ENCODE data around the gene ACOXL.

The ACOXL gene

DNA sequence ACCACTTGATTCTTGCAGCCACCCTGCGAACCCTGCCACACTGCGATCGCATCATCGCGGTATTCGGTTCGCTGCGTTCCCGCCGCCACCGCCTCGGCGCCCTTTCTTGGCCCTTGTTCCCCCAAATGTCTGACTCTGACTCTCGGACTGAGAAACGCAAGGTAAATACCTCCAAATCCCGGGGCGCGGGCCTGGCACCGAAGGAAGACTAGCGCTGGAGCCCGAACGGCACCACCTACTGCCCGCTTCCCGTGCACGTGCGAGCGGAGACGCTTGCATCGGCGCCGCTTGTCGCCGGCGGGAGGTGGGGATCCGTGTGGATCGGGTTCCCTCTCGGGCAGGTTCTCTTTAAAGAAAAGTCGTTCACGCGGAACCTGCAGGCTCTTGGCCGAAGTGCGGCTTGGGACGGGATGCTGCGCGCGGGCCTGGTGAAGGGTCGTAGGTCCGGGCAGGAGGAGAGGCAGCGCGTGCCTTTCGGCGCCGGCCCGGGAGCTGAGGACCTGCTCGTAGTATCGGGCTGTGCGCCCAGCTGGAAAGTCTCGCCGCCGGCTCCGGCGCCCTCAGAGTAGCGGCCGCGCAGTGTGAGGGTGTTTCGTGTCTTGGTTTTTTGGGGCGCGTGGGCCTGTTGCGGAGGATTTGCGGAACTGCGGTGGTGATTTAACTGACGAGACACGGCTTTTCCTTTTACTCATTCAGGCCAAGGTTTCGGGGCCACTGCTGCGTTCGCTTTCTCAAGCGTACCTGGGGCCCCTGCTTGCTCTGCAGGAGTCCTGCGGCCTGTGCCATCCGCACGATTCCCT is 388.9 kb downstream of the ACOXL start:
- in situ Hi-C loops (cut with HindIII; ENCODE audit: low sequenced_read_pairs): no loop called here

DNA sequence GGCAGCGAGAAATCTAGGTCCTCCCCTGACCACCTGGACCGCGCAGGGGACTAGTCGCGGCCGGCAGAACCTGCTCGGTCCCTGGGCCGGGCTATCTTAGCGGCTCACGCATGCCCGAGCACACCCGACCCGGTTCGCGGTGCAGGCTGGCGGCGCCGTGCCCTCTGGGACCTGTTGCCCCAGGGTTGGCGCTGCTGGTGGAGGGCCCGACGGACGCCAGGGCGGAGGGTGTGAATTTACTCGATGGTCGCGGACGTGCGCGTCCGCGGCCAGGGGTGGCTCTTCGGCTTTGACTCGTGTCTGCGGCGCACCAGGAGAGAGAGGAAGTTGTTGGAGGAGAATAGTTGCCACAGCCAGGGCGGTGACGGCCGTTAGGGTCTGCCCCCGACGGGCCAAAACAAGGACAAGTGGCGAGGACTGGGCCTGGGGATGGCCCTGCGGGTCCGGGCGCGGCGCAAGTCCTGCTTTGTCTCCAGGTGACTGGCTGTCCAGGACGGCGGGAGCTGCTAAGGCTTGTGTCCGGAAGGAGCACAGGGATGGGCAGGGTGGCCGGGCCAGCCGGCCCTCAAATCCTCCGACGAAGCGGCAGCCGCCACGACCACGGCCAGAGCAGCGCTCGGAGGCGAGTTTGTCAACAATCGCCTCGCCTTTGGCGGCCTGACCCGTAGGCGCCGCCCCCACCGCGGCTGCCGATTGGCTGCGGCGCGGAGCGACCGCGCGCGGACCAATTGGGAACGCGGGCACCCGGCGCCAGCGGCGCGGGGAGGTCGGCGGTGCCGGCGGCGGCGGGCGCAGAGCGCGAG is 389.7 kb downstream of the ACOXL start:
- peak; percentile 88 for DNase-seq (ENCODE audit: low read depth, low spot score)
- in situ Hi-C loops (cut with HindIII; ENCODE audit: low sequenced_read_pairs): no loop called here
- TF ChIP-seq, protein P1, sequence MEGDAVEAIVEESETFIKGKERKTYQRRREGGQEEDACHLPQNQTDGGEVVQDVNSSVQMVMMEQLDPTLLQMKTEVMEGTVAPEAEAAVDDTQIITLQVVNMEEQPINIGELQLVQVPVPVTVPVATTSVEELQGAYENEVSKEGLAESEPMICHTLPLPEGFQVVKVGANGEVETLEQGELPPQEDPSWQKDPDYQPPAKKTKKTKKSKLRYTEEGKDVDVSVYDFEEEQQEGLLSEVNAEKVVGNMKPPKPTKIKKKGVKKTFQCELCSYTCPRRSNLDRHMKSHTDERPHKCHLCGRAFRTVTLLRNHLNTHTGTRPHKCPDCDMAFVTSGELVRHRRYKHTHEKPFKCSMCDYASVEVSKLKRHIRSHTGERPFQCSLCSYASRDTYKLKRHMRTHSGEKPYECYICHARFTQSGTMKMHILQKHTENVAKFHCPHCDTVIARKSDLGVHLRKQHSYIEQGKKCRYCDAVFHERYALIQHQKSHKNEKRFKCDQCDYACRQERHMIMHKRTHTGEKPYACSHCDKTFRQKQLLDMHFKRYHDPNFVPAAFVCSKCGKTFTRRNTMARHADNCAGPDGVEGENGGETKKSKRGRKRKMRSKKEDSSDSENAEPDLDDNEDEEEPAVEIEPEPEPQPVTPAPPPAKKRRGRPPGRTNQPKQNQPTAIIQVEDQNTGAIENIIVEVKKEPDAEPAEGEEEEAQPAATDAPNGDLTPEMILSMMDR (IDR thresholded peaks at IDR 0.05; ENCODE audit: low read depth, low read length): no peak
- H3K4me3 ChIP-seq (ENCODE audit: low read depth, low read length): peak overlapping the region; percentile 67

More for the DNA sequence above, 388.9 kb downstream of the ACOXL start:
- DNase-seq (ENCODE audit: low read depth, low spot score): peak; percentile 38
- peak overlapping the region; percentile 67 for H3K4me3 ChIP-seq (ENCODE audit: low read depth, low read length)
- TF ChIP-seq, protein P1 (IDR thresholded peaks at IDR 0.05; ENCODE audit: low read depth, low read length): no peak

DNA sequence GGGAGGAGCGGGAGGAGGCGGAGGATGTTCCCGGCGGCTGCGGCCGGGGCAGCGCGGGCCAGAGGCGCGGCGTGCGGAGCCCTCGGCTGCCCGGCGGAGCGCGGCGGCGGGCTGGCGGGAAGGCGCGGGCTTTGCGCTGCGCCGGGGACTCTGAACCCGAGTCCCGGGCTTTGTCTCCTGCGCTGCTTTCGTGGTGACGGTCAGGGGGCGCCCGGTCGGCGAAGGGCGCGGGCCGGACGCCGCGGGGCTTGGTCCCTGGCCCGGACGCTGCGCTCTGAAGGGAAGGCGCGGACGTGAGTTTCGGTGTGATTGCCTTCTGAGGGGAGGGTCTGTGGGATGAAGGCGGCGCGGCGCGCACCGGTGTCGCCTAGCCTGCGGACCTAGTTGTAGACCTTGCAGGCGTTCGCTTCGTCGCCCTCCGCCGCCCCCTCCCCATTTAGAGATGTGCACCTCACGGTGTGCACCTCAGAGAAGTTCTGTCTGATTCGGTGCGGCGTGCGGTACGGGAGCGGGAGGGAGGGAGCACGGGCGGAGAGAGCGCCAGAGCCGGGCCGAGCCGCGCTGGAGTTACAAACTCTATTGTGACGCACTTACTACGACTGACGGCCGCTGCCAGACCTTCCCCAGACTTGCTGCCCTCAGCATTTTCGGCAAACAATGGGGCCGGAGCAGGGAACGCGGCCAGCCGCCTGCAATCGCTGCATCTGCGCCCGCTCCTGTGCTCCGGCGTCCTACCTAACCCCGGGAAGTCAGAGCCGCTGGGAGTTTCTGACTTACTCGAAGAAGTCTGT is 390.5 kb downstream of the ACOXL start:
- DNase-seq (ENCODE audit: low read depth, low spot score): peak; percentile 84
- H3K4me3 ChIP-seq (ENCODE audit: low read depth, low read length): peak overlapping the region; percentile 73
- TF ChIP-seq, protein P1 (IDR thresholded peaks at IDR 0.05; ENCODE audit: low read depth, low read length): no peak
- in situ Hi-C loops (cut with HindIII; ENCODE audit: low sequenced_read_pairs): no loop called here

DNA sequence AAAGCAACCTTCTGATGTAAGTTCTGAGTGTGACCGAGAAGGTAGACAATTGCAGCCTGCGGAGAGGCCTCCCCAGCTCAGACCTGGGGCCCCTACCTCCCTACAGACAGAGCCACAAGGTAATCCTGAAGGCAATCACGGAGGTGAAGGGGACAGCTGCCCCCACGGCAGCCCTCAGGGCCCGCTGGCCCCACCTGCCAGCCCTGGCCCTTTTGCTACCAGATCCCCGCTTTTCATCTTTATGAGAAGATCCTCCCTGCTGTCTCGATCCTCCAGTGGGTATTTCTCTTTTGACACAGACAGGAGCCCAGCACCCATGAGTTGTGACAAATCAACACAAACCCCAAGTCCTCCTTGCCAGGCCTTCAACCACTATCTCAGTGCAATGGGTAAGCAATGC is 391.4 kb downstream of the ACOXL start:
- H3K4me3 ChIP-seq (ENCODE audit: low read depth, low read length): no peak overlapping the region

DNA sequence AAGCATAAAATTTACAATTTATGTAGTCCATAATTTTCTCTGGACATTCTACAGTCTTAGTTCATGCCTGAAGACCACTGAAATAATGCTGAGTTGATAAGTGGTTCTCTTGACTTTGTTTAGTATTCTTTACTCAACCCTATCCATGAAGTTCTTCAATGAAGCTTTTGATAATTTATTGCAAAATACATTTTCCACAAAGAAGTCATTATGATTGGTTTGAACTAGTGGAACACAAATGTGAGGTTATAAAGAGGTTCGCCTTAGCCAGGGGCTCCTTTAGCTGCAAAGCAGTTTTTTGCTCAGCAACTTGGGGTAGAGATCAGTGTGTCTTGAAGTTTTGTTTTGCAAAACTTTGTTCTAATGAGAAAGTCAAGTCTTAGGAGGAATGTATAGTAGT is 394.2 kb downstream of the ACOXL start:
- in situ Hi-C loops (cut with HindIII; ENCODE audit: low sequenced_read_pairs): loop anchor here (25.0 kb wide), 1 partner anchor 561 kb away; no protein-coding TSS in a partner anchor
- TF ChIP-seq, protein P1 (IDR thresholded peaks at IDR 0.05; ENCODE audit: low read depth, low read length): no peak
- DNase-seq (ENCODE audit: low read depth, low spot score): no peak
- no peak overlapping the region for H3K4me3 ChIP-seq (ENCODE audit: low read depth, low read length)

More for the DNA sequence above, 391.4 kb downstream of the ACOXL start:
- in situ Hi-C loops (cut with HindIII; ENCODE audit: low sequenced_read_pairs): no loop called here
- TF ChIP-seq, protein P1 (IDR thresholded peaks at IDR 0.05; ENCODE audit: low read depth, low read length): no peak
- no peak for DNase-seq (ENCODE audit: low read depth, low spot score)

DNA sequence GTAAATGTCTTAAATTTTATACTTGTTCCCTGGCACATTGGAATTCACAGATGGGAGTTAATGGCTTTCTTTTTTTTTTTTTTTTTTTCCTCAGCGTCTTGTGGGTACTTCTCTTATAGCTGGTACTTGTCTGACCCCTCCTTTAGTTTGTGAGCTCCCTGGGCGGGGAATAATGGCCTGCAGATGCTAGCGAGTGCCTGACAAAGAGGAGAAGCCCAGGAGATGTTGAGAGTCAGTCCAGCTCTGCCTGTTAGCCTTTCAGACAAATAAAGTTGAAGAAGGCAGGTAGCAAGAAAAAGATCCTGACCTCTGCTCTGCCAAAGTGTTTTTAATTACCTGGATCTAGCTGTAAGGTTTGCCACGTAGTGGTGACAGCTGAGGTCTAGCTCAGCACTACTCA is 395.0 kb downstream of the ACOXL start:
- TF ChIP-seq, protein P1 (IDR thresholded peaks at IDR 0.05; ENCODE audit: low read depth, low read length): no peak
- no peak for DNase-seq (ENCODE audit: low read depth, low spot score)
- no peak overlapping the region for H3K4me3 ChIP-seq (ENCODE audit: low read depth, low read length)
- in situ Hi-C loops (cut with HindIII; ENCODE audit: low sequenced_read_pairs): loop anchor here (25.0 kb wide), 1 partner anchor 560 kb away; no protein-coding TSS in a partner anchor

All from astrocyte of the spinal cord (primary cell).